Thyroid gland (tissue), 4 donors: ENCODE results near the gene LDLRAD3. TPM values are rescaled to one million over a fixed set of nuclear protein-coding genes. Genes with fewer than 3 reads are reported as not detected.

Experiments
- DNase-seq, 2 donors: peaks; one replicate each; pipeline ENCODE4 v3.0.0-alpha.2; 2019
- H3K27ac ChIP-seq, 3 donors: fragments of 200-600 bp; sonication (generic); 1 replicate in 2 of 3; 2 replicates in 1 of 3; pipeline ENCODE4 v1.5.1; 2016 to 2019; ENCODE audit warnings: mild to moderate bottlenecking in 1 of 3, moderate library complexity in 1 of 3
- H3K27me3 ChIP-seq: fragments of 200-600 bp; sonication (generic); one replicate; pipeline ENCODE4 v1.5.1; 2019
- H3K36me3 ChIP-seq, 2 donors: fragments of 200-600 bp; sonication (generic); one replicate each; pipeline ENCODE4 v1.5.1; 2016 to 2019
- H3K4me1 ChIP-seq, 2 donors: fragments of 200-600 bp; sonication (generic); one replicate each; pipeline ENCODE4 v1.5.1; 2017 to 2019
- H3K4me3 ChIP-seq, 3 donors: fragments of 200-600 bp; sonication (generic); replicated peaks in 1 of 3; 1 replicate in 2 of 3; 2 replicates in 1 of 3; pipeline ENCODE4 v1.5.1; 2016; ENCODE audit warnings: mild to moderate bottlenecking in 1 of 3
- H3K9me3 ChIP-seq: fragments of 200-600 bp; sonication (generic); one replicate; pipeline ENCODE4 v1.5.1; 2017
- CTCF ChIP-seq, 6 experiments: fragments of 200-600 bp in 3 of 6; fragments of 450-650 bp in 3 of 6; sonication (generic) in 3 of 6; IDR thresholded peaks; one replicate each; pipeline ENCODE4 v1.5.1; 2016 to 2019; ENCODE audit warnings: antibody characterized with exemption in 6 of 6, mild to moderate bottlenecking in 2 of 6, inconsistent platforms in 1 of 6, moderate library complexity in 1 of 6
- POLR2A ChIP-seq, 2 donors: fragments of 450-650 bp; IDR thresholded peaks; one replicate each; pipeline ENCODE4 v1.6.1; 2017; ENCODE audit warnings: antibody characterized with exemption in 2 of 2, mild to moderate bottlenecking in 2 of 2, moderate library complexity in 1 of 2
- WGBS, 2 donors: methylation state at CpG; one replicate each; pipeline ENCODE4 v1.1.5; 2017; 5-methylcytosine and 5-hydroxymethylcytosine counted together
- intact Hi-C: fragments of 100-400 bp; cut with DNase I; formaldehyde crosslinking; loops from one replicate; pipeline ENCODE4 v1.15.1; 2023
- total RNA-seq, 4 donors: library from RNA; depleted of rRNA; stranded (reverse); fragments of >200 nt; gene quantifications; one replicate each; pipeline ENCODE4 v1.2.3, GENCODE V29; 2016

The LDLRAD3 gene
- total RNA-seq, 4 donors from 2014 or later: 3.6 to 9.3 (median 6.2) TPM

- Histone ChIP-seq H3K4me3 (no peak overlapping the region), H3K9me3 (no peaks in the 10 kb centered on the region), H3K36me3 (no peaks in the 10 kb centered on the region), H3K27me3 (no peaks in the 10 kb centered on the region), H3K27ac (no peak overlapping the region), H3K4me1 (no peaks in the 10 kb centered on the region)
- WGBS, 2 donors: 87 to 88% methylated on average over 4 of the region's 4 CpGs
- TF ChIP-seq POLR2A (IDR thresholded peaks at IDR 0.05) (no peak), CTCF (IDR thresholded peaks at IDR 0.05) (no peak)
- DNase-seq: no peak
- intact Hi-C loops: no loop called here
Observed at GRCh38 chr11:36104660-36104992, 160.8 kb downstream of the LDLRAD3 start.

DNA sequence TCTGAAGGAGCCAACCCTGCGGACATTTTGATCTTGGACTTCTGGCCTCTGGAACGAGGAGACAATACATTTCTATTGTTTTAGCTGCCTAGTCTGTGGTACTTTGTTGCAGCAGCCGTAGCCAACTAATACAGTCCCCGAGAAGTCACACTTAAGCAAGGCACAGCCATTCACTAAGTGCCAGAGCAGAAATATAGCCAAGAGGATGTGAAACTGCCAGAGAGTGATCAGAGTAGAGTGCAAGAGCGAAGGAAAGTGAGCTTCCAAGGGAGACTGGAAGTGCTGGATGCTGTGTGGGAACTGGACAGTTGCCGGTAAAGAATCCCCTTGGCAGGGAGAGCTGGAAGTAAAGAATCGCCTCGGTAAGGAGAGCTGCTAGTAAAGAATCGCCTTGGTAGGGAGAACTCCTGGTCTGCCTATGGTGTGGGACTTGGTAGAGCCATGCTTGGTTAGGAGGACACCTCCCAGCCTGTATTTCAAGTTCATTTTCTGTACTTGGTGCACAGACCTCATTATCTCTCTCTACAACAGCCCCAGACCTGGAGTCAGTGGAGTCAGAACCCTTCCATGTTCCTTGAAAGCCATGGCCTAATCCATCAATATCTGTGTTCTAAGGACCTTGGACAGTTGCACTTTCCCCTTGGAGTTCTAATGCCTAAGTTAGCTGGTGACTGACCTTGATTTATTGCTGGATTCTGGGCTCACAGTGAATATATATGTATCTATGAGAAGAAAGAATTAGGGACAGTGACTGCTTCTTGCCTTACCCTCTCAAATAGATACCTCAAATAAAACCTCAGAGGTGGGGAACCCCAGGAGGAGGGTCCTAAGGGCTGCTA, 162.1 kb downstream of the LDLRAD3 start:
- no peak overlapping the region for H3K27ac ChIP-seq
- intact Hi-C loops: no loop called here

DNA sequence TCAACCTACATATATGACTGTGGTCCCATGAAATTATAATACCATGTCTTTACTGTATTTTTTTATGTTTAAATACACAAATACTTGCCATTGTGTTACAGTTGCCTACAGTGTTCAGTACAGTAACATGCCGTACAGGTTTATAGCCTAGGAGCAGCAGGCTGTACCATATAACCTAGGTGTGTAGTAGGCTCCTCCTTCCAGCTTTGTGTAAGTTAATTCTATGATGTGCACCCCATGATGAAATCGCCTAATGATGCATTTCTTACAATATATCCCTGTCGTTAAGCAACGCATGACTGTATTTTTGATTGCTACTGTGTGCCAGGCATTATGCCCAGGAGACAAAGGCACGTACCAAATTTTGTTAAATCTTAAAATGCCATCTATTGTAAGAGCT, 163.7 kb downstream of the LDLRAD3 start:
- no peak overlapping the region for H3K4me3 ChIP-seq
- intact Hi-C loops: no loop called here
- TF ChIP-seq POLR2A (IDR thresholded peaks at IDR 0.05) (no peak), CTCF (IDR thresholded peaks at IDR 0.05) (no peak)
- H3K4me1 ChIP-seq: no peaks in the 10 kb centered on the region
- H3K36me3 ChIP-seq: no peaks in the 10 kb centered on the region
- H3K9me3 ChIP-seq: no peaks in the 10 kb centered on the region
- no peak overlapping the region for H3K27ac ChIP-seq
- no peak for DNase-seq
- 96% methylated on average over 5 of the region's 5 CpGs for WGBS, 2 donors
- H3K27me3 ChIP-seq: no peaks in the 10 kb centered on the region

More for the DNA sequence above, 162.1 kb downstream of the LDLRAD3 start:
- no peak for TF ChIP-seq POLR2A (IDR thresholded peaks at IDR 0.05)
- no peak for TF ChIP-seq CTCF (IDR thresholded peaks at IDR 0.05)
- H3K4me3 ChIP-seq: no peak overlapping the region
- no peaks in the 10 kb centered on the region for H3K9me3 ChIP-seq
- H3K4me1 ChIP-seq: no peaks in the 10 kb centered on the region
- H3K27me3 ChIP-seq: no peaks in the 10 kb centered on the region
- 76 to 87% methylated on average over 9 of the region's 9 CpGs for WGBS, 2 donors
- DNase-seq: no peak
- H3K36me3 ChIP-seq: no peaks in the 10 kb centered on the region

- no peak overlapping the region for H3K4me3 ChIP-seq
- intact Hi-C loops: no loop called here
- no peak overlapping the region for H3K27ac ChIP-seq
- 85 to 87% methylated on average over 12 of the region's 12 CpGs for WGBS, 2 donors
- H3K9me3 ChIP-seq: no peaks in the 10 kb centered on the region
- DNase-seq: no peak
- H3K27me3 ChIP-seq: no peaks in the 10 kb centered on the region
- H3K36me3 ChIP-seq: no peaks in the 10 kb centered on the region
- no peaks in the 10 kb centered on the region for H3K4me1 ChIP-seq
- no peak for TF ChIP-seq POLR2A (IDR thresholded peaks at IDR 0.05)
- no peak for TF ChIP-seq CTCF (IDR thresholded peaks at IDR 0.05)
Observed at GRCh38 chr11:36108881-36109589, 165.2 kb downstream of the LDLRAD3 start.

- Histone ChIP-seq H3K4me3 (no peak overlapping the region), H3K9me3 (no peaks in the 10 kb centered on the region), H3K27ac (no peak overlapping the region), H3K27me3 (no peaks in the 10 kb centered on the region), H3K4me1 (no peaks in the 10 kb centered on the region), H3K36me3 (no peaks in the 10 kb centered on the region)
- DNase-seq: no peak
- TF ChIP-seq POLR2A (IDR thresholded peaks at IDR 0.05) (no peak), CTCF (IDR thresholded peaks at IDR 0.05) (no peak)
- WGBS, 2 donors: 73 to 89% methylated on average over 3 of the region's 3 CpGs
- intact Hi-C loops: no loop called here
Observed at GRCh38 chr11:36109590-36109849, 165.7 kb downstream of the LDLRAD3 start.
